Measurements from ENCODE around the gene TNFAIP1.

Gene TNFAIP1

GRCh38 chr17:28385037-28385400 lies 49.5 kb downstream of the TNFAIP1 start:
- POLR2A ChIA-PET, result interaction anchor here (0.9 kb wide), 1 partner anchor 11 kb away, joined by 3 read pairs; no protein-coding TSS in a partner anchor

DNA sequence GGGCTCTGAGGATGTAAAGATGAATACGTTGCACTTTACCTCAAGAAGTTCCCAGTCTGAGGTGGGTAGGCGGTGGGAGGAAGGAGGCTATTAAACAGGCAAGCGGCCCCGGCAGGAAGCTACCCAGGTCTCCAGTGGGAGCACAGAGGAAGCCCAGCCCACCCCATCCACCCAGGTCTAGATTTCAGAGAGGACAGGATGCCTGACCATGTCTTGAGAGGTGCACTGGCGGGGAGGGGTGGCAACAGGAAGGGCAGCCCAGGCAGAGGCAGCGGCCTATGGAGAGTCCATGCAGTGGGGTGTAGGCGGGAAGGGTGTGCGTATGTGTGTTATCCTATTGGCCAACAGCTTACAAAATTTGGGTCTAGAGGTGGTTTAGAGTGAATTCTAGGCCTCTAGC lies 49.8 kb downstream of the TNFAIP1 start:
- ChIA-PET CTCF (no interaction called here), POLR2A (interaction anchor here (0.9 kb wide), 1 partner anchor 11 kb away, joined by 3 read pairs; no protein-coding TSS in a partner anchor)
- no peak for DNase-seq (ENCODE audit: extremely low spot score)
- no peak for TF ChIP-seq PKNOX1 (IDR thresholded peaks at IDR 0.05)
- no peak for TF ChIP-seq NFRKB (IDR thresholded peaks at IDR 0.05)
- no peak for TF ChIP-seq FOXM1 (IDR thresholded peaks at IDR 0.05; ENCODE audit: borderline replicate concordance)
- no peak for TF ChIP-seq BHLHE40 (IDR thresholded peaks at IDR 0.05; ENCODE audit: borderline replicate concordance)
- TF ChIP-seq TARDBP (IDR thresholded peaks at IDR 0.05), result no peak
- no peak for TF ChIP-seq HDGF (IDR thresholded peaks at IDR 0.05; ENCODE audit: borderline replicate concordance)
- TF ChIP-seq SUZ12 (IDR thresholded peaks at IDR 0.05), result no peak
- TF ChIP-seq ARNT (IDR thresholded peaks at IDR 0.05), result no peak
- no peak for TF ChIP-seq CTBP1 (IDR thresholded peaks at IDR 0.05; ENCODE audit: borderline replicate concordance)
- no peak for TF ChIP-seq L3MBTL2 (conservative IDR thresholded peaks at IDR 0.05)
- TF ChIP-seq LEF1 (IDR thresholded peaks at IDR 0.05; ENCODE audit: borderline replicate concordance), result no peak
- TF ChIP-seq FOXA1 (IDR thresholded peaks at IDR 0.05), result no peak

More at GRCh38 chr17:28385037-28385400, 49.5 kb downstream of the TNFAIP1 start:
- no peak for DNase-seq (ENCODE audit: extremely low spot score)
- CTCF ChIA-PET, result interaction anchor here (0.6 kb wide), 1 partner anchor 60 kb away, joined by 3 read pairs; no protein-coding TSS in a partner anchor
- TF ChIP-seq ZNF384 (IDR thresholded peaks at IDR 0.05) (no peak), PKNOX1 (IDR thresholded peaks at IDR 0.05) (no peak), HDGF (IDR thresholded peaks at IDR 0.05; ENCODE audit: borderline replicate concordance) (no peak), TARDBP (IDR thresholded peaks at IDR 0.05) (no peak), ELF4 (IDR thresholded peaks at IDR 0.05) (no peak), FOXK2 (IDR thresholded peaks at IDR 0.05) (no peak), FOXA1 (IDR thresholded peaks at IDR 0.05) (no peak), CTBP1 (IDR thresholded peaks at IDR 0.05; ENCODE audit: borderline replicate concordance) (no peak)

- no peak for TF ChIP-seq PKNOX1 (IDR thresholded peaks at IDR 0.05)
- no peak for TF ChIP-seq ZNF384 (IDR thresholded peaks at IDR 0.05)
- no peak for TF ChIP-seq SP1 (IDR thresholded peaks at IDR 0.05)
- TF ChIP-seq FOXA1 (IDR thresholded peaks at IDR 0.05), result no peak
- no peak for TF ChIP-seq FOXM1 (IDR thresholded peaks at IDR 0.05; ENCODE audit: borderline replicate concordance)
- no peak for TF ChIP-seq LEF1 (IDR thresholded peaks at IDR 0.05; ENCODE audit: borderline replicate concordance)
- no peak for TF ChIP-seq ARNT (IDR thresholded peaks at IDR 0.05)
- no peak for TF ChIP-seq FOXK2 (IDR thresholded peaks at IDR 0.05)
- no peak for TF ChIP-seq HDGF (IDR thresholded peaks at IDR 0.05; ENCODE audit: borderline replicate concordance)
- TF ChIP-seq L3MBTL2 (conservative IDR thresholded peaks at IDR 0.05), result no peak
- CTCF ChIA-PET, result interaction anchor here (0.6 kb wide), 1 partner anchor 56 kb away, joined by 3 read pairs; no protein-coding TSS in a partner anchor
- POLR2A ChIA-PET, result interaction anchor here (1.0 to 1.4 kb wide), 2 partner anchors 20 to 51 kb away, joined by 3 to 4 read pairs; partner anchors contain the start of genes IFT20, SLC46A1 and TNFAIP1
- DNase-seq (ENCODE audit: extremely low spot score), result no peak
Observed at GRCh38 chr17:28386391-28386790, 50.8 kb downstream of the TNFAIP1 start.

DNA sequence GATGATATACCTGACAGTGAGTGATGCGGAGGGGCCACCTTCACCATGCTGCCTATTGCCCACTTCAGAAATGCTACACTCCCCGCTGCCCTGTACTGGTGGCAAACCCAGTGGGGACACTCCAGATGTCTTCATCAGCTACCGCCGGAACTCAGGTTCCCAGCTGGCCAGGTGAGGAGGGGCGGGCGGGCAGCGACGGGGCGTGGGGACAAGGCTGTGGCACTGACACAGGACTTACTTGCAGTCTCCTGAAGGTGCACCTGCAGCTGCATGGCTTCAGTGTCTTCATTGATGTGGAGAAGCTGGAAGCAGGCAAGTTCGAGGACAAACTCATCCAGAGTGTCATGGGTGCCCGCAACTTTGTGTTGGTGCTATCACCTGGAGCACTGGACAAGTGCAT lies 52.5 kb downstream of the TNFAIP1 start:
- no peak for DNase-seq (ENCODE audit: extremely low spot score)
- ChIA-PET POLR2A (no interaction called here), CTCF (no interaction called here)
- TF ChIP-seq FOXK2 (IDR thresholded peaks at IDR 0.05) (no peak), ZNF384 (IDR thresholded peaks at IDR 0.05) (no peak), FOXA1 (IDR thresholded peaks at IDR 0.05) (no peak), HDGF (IDR thresholded peaks at IDR 0.05; ENCODE audit: borderline replicate concordance) (no peak), ARNT (IDR thresholded peaks at IDR 0.05) (no peak), BHLHE40 (IDR thresholded peaks at IDR 0.05; ENCODE audit: borderline replicate concordance) (no peak), TARDBP (IDR thresholded peaks at IDR 0.05) (no peak), LEF1 (IDR thresholded peaks at IDR 0.05; ENCODE audit: borderline replicate concordance) (no peak), FOXM1 (IDR thresholded peaks at IDR 0.05; ENCODE audit: borderline replicate concordance) (no peak), L3MBTL2 (conservative IDR thresholded peaks at IDR 0.05) (no peak), SP1 (IDR thresholded peaks at IDR 0.05) (no peak), SUZ12 (IDR thresholded peaks at IDR 0.05) (no peak), PKNOX1 (IDR thresholded peaks at IDR 0.05) (no peak)

DNA sequence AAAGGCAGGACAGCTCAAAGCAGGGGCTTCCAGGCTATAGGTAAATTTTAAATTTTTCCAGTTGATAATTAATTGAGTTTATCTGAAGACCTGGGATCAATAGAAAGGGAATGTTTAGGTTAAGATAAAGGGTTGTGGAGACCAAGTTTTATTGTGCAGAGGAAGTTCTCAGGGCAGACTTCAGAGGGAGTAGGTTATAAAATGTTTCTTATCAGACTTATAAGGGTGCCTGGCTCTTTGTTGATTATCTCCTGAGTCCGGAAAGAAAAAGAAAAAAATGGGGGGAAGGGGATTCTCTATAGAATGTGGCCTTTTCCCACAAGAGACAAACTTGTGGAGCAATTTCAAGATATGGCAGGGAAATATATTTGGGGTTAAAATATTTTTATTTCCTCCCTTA lies 54.6 kb downstream of the TNFAIP1 start:
- TF ChIP-seq SUZ12 (IDR thresholded peaks at IDR 0.05) (no peak), FOXA1 (IDR thresholded peaks at IDR 0.05) (no peak), TARDBP (IDR thresholded peaks at IDR 0.05) (no peak), HDGF (IDR thresholded peaks at IDR 0.05; ENCODE audit: borderline replicate concordance) (no peak), ARNT (IDR thresholded peaks at IDR 0.05) (no peak), ZNF384 (IDR thresholded peaks at IDR 0.05) (no peak)
- CTCF ChIA-PET, result no interaction called here
- no peak for DNase-seq (ENCODE audit: extremely low spot score)
- POLR2A ChIA-PET, result no interaction called here

DNA sequence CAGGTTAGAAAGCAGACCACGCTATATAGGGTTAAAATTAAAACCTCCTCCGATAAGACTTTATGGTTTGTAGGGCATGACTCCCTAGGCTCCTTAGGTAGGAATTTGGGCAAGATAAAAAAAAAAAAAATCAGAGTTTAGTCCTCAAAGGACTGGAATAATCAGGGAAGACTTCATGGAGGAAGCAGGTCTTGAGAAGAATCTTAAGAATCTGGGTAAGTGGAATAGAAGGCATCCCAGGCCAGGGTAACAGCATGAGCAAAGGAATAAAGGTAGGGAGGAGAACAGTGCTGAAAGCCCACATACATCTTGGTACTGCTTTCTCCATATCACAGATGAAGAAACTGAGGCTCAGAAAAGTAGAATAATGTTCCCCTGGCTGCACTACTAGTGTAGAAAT lies 55.0 kb downstream of the TNFAIP1 start:
- ChIA-PET CTCF (no interaction called here), POLR2A (interaction anchor here (1.0 kb wide), 1 partner anchor 14 kb away, joined by 3 read pairs; no protein-coding TSS in a partner anchor)
- DNase-seq (ENCODE audit: extremely low spot score), result no peak
- TF ChIP-seq LEF1 (IDR thresholded peaks at IDR 0.05; ENCODE audit: borderline replicate concordance) (no peak), ZNF384 (IDR thresholded peaks at IDR 0.05) (no peak), ELF4 (IDR thresholded peaks at IDR 0.05) (no peak), HDGF (IDR thresholded peaks at IDR 0.05; ENCODE audit: borderline replicate concordance) (no peak), CTBP1 (IDR thresholded peaks at IDR 0.05; ENCODE audit: borderline replicate concordance) (no peak), FOXM1 (IDR thresholded peaks at IDR 0.05; ENCODE audit: borderline replicate concordance) (no peak), SP1 (IDR thresholded peaks at IDR 0.05) (no peak), ARNT (IDR thresholded peaks at IDR 0.05) (no peak), L3MBTL2 (conservative IDR thresholded peaks at IDR 0.05) (no peak), TARDBP (IDR thresholded peaks at IDR 0.05) (no peak), SUZ12 (IDR thresholded peaks at IDR 0.05) (no peak), FOXA1 (IDR thresholded peaks at IDR 0.05) (no peak), PKNOX1 (IDR thresholded peaks at IDR 0.05) (no peak), FOXK2 (IDR thresholded peaks at IDR 0.05) (no peak), NFRKB (IDR thresholded peaks at IDR 0.05) (no peak), BHLHE40 (IDR thresholded peaks at IDR 0.05; ENCODE audit: borderline replicate concordance) (no peak)
